NK-92 (cell line): ENCODE results near the gene AUH.
"Not testable (repeated sequence)": the region's sequence is repeated elsewhere in the genome, so short reads cannot be mapped to it uniquely, and the experiment has no call there.

Experiments used
- DNase-seq: peaks from one replicate; lab custom pipeline; 2025; ENCODE audit not compliant: unreplicated experiment; lab: John Stamatoyannopoulos, UW

The AUH gene

DNA sequence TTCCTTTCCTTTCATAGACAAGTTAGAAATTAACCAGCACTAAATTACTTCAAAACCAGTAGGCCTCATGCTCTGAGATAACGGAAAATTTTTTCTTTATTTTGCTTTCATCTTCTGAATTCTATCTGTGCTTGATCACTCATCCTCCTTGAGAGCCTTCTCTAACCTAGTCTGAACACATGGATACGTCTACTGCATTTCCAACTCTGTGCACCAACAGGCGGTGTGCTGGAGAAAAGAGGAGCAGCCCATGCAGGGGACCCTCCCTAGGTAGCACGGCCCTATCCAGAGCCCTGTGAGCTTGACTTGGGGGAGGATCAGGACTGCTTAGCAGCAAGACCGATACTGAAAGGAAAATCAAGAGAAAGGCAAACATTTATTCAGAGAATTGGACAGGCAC is 149.8 kb downstream of the AUH start:
- DNase-seq = no peak

DNA sequence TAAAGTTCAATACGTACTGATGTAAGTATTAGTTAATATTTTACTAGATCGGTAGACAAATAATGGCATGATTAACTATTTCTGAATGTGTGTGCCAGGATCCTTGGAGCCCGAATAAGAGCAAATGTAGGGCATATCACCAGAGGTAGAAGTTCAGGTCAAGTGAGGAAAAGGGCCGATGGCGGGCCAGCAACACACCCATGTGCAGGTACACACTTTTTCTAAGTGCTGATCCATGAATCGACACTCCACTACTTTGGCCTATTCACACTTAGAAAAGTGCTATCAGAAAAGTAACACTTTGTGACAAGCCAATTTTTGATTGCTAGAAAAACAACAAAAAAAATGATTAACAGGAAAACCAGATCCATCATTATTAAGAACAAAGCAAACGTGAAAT is 150.3 kb downstream of the AUH start:
- DNase-seq = no peak

- DNase-seq = no peak
Observed at GRCh38 chr9:91210318-91210717, 151.4 kb downstream of the AUH start.

DNA sequence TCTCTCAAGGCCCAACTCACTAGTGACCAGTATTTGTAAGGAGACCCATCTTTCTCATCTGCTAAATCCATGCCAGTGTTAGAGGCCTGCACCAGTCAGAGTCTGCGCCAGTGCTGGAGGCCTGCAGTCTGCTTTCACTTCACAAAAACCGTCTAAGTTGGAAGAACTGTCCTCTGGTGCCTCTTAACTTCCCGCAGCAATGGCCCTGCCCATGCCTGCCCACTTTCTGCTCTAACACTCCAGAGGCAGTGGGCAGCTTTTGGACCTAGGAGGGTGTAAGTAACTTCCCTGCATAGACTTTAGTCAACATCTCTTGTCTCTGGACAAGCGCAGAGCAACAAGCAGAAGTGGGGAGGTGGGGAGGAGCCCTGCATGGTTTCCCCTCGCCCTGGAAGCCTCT is 152.9 kb downstream of the AUH start:
- DNase-seq = no peak

- no peak for DNase-seq
Observed at GRCh38 chr9:91208419-91208745, 153.3 kb downstream of the AUH start.

DNA sequence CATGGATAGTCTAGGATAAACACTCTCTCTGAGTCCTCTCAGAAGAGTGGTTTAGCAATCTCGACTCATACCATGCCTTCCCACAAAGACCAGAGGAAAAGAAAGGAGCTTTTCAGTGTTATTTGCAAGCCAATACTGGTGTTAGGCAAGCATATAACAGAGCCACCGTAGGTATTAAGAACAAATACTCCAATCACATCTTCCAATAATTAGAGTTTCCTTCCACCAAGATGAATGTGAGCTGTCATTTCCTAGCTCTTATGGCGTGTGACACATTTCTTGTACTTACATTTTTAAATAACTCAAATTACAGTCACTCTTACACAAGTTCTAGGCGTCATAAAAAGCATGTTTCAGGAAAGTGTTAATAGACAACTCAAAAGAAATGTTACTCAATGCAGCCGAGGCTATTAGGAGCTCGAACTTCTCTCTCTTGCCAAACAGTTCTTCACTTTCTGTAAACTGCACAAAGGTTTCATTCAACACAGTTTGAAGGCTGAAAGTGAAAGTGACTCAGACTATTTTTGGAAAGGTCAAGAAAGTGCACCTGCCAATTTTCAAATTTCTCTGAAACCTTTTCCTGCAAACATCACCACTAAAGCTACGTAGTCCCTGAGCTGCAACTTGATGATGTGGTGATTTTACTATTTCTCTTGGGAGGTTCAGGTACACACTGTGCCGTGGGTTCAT is 153.8 kb downstream of the AUH start:
- no peak for DNase-seq

GRCh38 chr9:91207397-91207728 is 154.4 kb downstream of the AUH start:
- DNase-seq = no peak

DNA sequence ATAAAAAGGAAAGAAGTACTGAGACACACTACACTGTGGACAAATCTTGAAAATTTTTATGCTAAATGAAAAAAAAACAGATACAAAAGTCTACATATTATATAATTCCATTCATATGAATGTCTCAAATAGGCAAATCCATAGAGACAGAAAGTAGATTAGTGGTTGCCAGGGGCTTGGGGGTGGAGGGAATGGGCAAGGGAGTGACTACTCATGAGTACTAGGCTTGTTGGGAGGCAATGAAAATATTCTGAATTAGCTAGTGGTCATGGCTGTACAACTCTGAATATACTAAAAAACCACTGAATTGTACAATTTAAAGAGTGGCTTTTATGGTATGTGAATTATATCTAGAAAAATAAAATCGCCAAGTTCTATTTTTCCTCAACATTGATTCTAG is 154.9 kb downstream of the AUH start:
- DNase-seq = no peak

GRCh38 chr9:91202736-91203283 is 158.9 kb downstream of the AUH start:
- DNase-seq = no peak

GRCh38 chr9:91200692-91201336 is 160.9 kb downstream of the AUH start:
- no peak for DNase-seq

DNA sequence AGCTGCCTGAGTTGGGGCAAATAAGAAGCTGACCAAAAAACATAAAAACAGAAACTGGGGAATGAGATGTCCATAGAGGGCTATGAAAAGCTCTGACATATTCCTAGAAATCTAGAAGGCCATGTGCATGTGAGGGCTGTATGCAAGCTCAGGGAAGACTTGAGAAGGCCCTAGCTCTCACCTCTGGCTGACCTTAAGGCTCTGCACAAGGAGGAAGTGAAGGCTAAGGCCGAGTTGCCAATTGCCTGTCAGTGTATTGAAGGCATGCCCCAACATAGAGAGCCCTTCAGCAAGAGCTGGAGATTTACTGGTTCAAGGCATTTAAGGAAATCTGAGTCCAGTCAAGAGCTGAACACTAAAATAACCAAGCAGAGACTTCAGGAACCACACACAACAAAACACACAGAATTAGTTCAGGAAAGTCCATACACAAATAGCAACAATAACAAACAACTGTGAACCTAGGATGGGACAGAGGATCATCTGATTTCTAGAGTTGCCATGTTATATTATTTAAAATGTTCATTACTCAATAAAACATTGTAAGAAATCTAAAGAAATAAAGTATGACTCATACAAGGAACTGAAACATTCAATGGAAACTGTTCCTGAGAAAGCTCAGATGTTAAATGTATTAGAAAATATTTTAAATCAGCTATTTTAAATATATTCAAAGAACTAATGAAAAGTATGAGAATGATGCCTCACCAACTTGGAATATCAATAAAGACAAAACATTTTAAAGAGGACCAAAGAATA is 161.8 kb downstream of the AUH start:
- no peak for DNase-seq

DNA sequence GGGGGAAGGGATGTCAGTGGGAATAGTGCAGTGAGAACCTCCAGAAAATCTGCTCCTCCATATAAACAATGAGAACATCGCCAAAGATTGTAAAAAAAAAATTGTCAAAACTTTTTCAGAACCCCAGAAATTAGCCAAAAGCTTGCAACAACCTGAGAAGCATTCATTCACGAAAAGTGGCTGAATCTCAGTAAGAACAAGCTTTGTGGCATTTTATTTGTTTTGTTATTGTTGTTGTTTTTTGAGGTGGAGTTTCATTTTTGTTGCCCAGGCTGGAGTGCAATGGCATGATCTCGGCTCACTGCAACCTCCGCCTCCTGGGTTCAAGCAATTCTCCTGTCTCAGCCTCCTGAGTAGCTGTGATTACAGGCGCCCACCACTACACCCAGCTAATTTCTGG is 162.8 kb downstream of the AUH start:
- DNase-seq = not testable (repeated sequence)

DNA sequence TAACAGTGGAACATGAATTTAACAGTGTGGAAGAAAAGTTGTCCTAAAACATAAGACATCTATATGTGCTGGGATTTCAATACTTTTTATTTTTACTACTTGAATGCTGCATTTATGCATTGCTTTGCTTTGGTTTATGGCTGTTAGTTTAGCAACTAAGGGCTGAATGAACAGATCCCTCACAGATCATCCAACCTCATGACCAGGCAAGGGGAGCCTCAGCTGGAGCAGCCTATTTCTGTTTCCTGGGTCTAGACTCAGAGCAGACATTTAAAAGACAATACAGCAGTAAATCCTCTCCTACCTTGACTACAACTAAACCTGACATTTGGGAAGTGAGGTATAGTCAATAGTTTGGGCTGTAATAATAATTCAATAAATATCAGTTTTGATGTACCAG is 163.3 kb downstream of the AUH start:
- no peak for DNase-seq

- no peak for DNase-seq
Observed at GRCh38 chr9:91197232-91198181, 164.2 kb downstream of the AUH start.

- no peak for DNase-seq
Observed at GRCh38 chr9:91196103-91196950, 165.4 kb downstream of the AUH start.

DNA sequence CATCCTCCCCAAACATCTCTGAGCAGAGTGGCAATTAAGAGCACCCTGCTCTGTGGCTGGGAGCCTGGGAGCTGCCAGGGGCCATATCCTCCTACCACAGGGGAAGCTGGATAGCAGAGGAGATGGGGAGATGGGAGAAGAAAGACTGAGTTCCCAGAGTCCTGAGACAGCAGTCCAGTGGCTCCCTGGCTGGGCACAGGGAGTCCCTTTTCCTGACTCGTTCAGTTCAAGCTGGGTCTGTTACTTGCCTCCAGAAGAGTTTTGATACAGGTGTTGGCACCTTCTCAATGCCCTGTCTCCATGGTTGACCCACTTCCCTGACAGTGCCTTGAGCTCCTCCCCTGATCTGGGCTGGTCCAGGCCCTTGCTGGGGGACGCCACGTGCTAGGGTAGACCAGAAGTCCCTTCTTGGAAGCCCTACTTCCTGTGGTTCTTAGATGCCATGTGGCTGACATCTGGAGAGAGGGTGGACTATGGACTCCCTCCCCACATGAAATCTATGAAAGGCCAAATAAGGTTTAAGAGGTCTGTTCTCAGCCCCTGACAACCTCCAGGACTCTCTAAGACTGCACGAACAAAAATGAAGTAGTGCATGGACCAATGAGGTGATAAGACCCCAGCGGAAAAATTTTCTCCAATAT is 166.2 kb downstream of the AUH start:
- DNase-seq = no peak

DNA sequence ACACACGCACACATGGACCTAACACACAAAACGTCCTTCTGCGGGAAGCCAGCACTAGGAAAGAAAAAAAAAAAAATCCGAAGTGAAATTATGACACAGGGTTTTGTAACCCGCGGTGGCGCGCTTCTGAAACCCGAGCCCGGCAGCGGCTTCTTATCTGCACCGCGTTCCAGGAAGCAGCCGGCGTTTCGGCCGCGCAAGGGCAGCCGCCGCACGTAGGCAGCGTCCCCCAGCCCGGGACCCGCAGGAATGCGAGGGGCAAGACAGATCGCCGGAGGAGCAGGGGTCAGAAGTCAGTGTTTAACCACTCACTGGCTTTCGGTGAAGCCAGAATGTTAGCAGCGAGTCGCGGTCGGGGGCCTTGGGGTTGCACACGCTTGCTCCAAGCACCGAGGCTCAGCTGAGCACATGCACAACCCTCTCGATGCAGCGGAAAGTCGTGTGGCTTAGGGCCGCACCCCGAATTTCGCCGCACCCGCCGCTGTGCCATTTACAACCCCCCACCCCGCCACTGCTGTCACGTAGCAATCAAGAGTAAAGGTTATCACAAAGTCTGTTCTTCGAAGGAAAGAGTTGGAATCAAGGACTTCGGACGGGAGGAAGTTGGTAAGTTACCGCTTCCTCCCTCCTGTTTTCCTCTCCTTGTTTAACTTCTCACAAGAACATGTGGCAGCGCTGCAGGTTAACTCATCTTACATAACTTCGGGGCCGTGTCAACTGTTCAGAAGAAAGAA is 167.9 kb downstream of the AUH start:
- peak; percentile 7 for DNase-seq

DNA sequence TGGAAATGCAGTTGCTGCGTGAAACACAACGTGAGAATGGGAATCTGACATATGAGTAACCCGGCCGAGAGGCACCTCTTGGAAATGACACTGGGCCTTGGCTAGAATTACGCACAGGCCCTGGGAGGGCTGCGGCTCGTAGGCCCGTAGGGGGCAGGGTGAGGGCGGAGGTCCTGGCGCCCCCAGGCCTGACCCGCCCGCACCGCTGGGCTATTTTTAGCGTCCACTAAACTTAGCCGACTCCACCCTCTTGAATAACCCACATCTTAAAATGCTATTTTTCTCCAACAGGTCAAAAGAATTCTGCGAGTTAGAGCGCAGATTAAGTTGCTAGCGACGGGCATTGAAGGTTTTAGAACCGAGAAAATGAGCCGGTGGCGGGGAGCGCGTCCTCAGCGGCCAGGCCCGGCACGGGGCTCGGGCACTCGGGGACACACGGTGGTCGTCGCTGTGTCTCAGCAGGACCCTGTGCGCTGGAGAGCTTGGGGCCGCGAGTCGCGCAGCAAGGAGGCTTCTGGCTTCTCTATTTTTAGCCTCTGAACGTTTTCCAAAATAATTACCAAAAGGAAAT is 168.5 kb downstream of the AUH start:
- no peak for DNase-seq
